Measurements from ENCODE around the gene KDM4C.

DNA sequence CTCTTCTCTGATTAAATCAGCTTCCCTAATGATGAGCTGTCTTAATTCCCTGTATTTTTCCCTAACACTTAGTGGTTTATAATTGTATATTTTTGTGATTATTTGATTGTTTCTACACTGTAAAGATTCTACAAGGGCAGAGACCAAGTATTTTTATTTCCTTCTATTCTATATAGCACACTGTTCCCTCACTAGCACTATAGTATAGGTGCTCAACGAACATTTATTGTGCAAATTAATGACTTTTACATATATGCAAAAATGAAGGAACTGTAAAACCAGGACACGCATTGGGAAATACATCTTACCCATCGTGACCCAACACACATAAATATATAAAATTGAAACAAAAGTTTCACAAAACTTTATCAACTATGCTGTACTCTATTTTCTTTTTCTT lies 7.6 kb downstream of the KDM4C start:
- TF ChIP-seq CTCF (IDR thresholded peaks at IDR 0.05; ENCODE audit: insufficient read depth, low read length, poor library complexity, severe bottlenecking) (no peak), EZH2phosphoT487 (conservative IDR thresholded peaks at IDR 0.05; ENCODE audit: low read length) (no peak)

Data from SU-DHL-6 (cell line).